HTR-8/SVneo (cell line): ENCODE data around the gene MSL1.

Experiments
- DNase-seq: peaks from one replicate; pipeline ENCODE4 v3.0.0; 2011; ENCODE audit warnings: low spot score, mixed read lengths; ENCODE audit not compliant: insufficient read length
- FAIRE-seq: peaks from 2 replicates; lab custom pipeline; 2011; peaks lifted over from hg19 to GRCh38; lab: Jason Lieb, UNC

The MSL1 gene

DNA sequence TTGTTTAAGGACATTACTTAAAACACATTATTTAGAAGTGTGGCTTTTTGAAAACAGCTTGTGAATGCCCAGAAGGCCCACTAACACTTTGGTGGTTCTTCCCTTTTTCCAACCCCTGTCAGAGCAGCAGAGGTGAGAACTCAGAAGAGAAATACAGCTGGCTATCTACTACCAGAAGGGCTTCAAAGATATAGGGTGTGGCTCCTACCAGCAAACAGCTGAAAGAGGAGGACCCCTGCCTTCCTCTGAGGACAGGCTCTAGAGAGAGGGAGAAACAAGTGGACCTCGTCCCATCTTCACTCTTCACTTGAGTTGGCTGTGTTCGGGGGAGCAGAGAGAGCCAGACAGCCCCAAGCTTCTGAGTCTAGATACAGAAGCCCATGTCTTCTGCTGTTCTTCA lies 48.6 kb downstream of the MSL1 start:
- DNase-seq, result no peak
- FAIRE-seq, result no peak

DNA sequence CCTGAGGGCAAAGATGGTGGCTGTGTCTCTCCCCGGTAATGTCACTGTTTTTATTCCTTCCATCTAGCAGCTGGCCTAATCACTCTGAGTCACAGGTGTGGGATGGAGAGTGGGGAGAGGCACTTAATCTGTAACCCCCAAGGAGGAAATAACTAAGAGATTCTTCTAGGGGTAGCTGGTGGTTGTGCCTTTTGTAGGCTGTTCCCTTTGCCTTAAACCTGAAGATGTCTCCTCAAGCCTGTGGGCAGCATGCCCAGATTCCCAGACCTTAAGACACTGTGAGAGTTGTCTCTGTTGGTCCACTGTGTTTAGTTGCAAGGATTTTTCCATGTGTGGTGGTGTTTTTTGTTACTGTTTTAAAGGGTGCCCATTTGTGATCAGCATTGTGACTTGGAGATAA lies 50.0 kb downstream of the MSL1 start:
- FAIRE-seq (no peak), DNase-seq (no peak)

DNA sequence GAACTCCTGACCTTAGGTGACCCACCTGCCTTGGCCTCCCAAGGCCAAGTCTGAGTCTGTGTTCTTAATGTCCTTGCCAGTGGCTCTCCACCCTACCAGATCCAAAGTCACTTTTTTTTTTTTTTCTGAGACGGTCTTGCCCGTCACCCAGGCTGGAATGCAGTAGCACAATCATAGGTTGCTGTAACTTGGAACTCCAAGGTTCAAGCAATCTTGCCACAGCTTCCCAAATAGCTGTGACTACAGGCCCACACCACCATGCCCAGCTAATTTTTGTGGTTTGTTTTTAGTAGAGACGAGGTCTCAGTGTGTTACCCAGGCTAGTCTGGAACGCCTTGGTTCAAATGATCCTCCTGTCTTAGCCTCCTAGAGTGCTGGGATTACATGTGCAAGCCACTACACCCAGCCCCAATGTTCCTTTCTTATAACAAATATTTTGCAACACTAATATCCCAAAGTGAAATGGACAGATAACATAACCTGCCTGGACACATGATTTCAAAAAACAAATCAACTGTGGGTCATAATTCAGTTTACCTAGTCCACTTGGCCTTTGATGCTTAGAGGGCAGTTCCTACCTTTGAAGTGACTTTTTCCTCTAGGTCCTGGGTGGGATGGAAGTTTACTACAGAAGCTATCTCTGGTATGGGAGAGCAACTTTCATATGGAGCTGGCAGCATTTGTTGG lies 51.5 kb downstream of the MSL1 start:
- DNase-seq (no peak), FAIRE-seq (no peak)

DNA sequence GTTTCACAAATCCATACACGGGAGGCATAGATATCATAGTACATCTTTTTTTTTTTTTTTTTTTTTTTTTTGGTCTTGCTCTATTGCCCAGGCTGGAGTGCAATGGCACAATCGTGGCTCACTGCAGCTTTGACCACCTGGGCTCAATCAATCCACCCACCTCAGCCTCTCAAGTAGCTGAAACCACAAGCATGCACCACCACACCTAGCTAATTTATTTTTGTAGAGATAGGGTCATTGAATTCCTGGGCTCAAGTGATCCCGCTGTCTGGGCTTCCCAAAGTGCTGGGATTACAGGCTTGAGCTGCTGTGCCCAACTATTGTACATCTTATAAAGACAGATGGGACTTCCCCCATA lies 52.0 kb downstream of the MSL1 start:
- FAIRE-seq, result no peak

DNA sequence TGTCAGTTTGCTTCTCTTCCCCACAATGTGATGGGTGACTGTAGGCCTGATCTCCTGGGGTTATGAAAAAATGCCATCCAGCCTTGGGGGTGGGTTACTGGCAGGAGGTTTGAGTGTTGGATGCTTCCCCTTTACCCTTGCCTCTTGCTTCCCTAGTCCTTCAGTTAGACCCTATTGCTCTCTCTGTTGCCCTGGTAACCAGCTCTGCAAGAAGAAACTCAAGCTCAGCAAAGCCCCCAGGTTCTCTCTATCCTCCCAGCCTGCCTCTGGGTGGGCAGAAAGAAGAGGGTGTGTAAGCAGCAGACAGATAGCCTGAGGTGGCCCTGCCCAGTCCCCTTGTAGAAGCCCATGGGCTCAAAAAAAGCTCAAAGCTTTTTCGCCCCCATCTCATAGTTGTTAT lies 52.7 kb downstream of the MSL1 start:
- no peak for DNase-seq
- no peak for FAIRE-seq

More for the DNA sequence above, 52.0 kb downstream of the MSL1 start:
- DNase-seq, result no peak

DNA sequence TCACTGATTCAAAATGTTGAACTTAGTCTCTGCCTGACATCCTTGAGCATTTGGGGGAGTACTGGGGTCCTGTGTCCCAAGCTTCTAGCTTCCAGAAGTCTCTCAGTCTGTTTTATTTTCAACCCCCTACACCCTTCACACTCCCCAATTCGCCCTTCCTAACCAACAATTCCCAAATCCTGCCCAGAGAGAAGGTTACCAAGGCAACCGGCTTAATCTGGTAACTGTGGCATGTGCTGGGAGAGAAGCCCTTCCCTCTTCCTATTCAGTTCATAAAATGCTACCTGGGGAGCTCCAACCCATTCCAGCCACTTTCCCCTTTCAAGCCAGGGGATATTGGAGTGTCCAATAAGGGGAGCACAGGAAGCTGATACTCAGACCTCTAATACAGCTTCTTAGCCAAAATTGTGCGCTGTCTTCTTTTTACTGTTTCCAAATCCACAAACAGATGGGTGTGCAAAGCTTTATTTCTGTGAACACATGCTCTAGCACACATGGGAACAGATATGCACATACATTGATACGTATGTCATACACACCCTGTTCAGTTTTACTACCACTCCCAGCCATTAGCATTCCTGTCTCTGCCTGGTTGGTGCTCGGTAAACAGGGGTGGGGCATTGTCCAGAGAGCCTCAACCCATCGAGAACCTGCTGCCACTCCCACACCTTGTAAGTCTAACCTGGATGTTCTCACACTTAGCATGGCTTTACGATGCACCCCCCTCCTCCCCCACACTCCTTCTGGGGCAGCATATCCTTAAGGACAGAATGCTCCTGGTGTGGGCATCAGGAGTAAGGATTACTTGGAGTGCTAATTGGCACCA lies 54.4 kb downstream of the MSL1 start:
- peak; percentile 89 for FAIRE-seq

DNA sequence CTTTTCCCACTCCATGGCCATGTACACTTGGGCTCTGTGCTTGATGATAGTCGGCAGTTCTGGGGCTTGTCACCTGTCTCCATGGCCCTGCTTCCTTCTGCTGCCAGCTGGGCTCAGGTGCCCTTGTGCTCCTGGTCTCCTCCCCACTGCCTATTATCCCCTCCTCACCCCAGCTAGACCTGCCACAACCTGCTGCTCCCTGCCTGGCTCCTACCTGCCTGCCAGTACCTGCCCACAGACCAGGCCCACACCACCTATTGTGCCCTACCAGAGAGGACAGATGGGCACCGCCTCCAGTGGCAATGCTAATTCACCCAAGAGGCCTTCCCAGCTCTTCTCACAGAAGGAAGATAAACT lies 55.0 kb downstream of the MSL1 start:
- no peak for DNase-seq
- peak; percentile 58 for FAIRE-seq

More for the DNA sequence above, 54.4 kb downstream of the MSL1 start:
- DNase-seq, result no peak

DNA sequence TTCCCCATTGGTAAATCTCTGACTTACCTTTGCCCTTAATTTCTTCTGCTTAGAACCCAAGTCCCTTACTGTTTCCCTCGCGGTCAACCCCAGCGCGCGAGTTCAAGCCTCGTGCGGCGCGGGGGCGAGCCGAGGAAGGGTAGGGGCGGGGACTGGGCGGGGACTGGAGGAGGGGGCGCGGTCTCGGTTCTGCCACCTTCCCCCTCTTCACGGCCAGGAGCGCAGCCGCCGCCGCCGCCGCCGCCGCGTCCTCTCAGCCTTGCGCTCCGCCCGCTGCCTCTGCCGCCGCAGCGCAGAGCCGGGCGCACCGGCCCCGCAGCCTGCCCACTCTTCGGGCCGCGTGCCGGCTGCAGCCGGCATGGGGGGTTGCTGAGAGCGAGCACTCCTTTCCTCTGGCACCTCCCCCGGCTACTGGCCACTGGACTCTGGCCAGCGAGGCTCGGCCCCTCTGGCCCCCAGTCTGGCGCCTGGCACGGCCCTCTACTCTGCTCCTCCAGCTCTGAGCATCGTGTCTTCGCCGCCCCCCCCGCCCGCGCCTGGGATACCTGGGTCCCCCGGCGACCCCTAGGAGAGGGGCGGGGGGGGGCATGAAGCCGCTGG lies 55.6 kb downstream of the MSL1 start, which contains the start of gene RAPGEFL1:
Gene RAPGEFL1 (plus strand): TSS at position 196 of the 600 bp plus-strand sequence. CDS start 392 bp downstream, at position 588.
- DNase-seq, result no peak
- FAIRE-seq, result peak; percentile 54

DNA sequence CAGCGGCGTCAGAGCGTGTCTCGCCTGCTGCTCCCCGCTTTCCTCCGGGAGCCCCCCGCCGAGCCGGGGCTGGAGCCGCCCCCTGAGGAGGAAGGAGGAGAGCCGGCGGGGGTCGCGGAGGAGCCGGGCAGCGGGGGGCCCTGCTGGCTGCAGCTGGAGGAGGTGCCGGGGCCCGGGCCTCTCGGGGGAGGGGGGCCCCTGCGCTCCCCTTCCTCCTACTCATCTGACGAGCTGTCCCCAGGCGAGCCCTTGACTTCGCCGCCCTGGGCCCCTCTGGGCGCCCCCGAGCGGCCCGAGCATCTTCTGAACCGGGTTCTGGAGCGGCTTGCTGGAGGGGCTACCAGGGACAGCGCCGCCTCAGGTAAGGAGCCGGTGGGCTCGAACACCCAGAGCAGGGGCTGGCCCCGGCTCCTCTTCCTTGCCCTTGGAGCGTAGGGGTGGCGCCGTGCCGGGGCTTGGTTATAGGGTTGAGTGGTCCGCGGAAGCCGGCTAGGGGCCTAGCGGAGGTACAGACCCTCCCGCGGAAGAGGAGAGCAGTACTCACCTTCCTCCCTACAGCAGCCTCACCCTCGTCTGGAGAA lies 56.3 kb downstream of the MSL1 start:
- no peak for FAIRE-seq
- no peak for DNase-seq

DNA sequence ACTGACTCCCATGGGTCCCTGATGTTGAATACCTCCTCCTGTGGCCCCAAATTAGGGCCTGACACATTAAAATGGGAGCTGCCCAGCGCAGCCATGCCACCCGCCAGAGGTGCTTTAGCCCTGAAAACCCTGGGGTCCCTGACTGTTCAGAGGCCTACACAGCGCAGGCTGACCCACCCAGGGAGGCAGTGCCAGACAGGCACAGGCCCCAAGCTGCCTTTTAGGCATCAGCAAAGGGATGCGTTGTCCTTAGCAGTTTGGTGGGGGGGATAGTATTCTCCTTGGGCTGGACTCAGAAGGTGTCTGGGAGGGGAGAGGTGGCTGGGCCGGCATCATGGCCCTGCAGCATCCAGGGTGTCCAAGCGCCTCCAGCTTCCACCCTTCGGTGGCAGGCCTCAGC lies 56.9 kb downstream of the MSL1 start:
- DNase-seq (no peak), FAIRE-seq (no peak)

DNA sequence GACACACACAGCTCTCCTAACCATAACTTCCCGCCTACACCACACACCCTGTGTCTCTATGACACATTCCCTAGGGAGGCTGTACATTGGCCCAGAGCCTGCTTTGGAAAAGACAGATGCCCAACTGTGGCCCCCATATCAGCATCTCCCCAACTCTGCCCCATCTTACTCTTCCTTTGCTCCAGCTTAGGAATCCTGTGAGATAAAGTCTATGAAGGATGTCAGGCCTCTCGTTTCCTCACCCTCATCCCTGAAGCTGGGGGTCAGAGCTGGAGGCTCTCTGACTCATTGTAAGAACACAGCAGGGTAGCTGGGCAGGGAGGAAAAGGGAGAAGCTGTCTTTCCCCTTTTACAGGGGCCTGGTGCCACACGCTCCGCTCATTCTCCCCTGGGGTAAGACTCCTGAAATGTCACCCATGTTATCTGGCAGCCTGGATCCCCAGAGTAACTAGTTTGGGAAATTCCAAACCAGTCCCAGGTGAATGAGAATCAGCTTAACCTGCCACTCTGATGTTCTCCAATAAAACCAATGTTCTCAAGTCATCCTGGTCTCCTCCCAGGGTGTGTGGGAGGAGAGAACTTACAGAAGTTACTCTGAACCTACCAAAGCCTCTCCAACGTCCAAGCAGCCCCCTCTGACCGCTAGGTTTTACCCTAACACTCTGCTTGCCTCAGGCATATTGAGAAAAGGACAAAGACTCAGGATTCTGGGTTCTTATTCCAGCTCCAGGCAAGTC lies 58.3 kb downstream of the MSL1 start:
- DNase-seq (peak; percentile 54), FAIRE-seq (peak; percentile 20)

DNA sequence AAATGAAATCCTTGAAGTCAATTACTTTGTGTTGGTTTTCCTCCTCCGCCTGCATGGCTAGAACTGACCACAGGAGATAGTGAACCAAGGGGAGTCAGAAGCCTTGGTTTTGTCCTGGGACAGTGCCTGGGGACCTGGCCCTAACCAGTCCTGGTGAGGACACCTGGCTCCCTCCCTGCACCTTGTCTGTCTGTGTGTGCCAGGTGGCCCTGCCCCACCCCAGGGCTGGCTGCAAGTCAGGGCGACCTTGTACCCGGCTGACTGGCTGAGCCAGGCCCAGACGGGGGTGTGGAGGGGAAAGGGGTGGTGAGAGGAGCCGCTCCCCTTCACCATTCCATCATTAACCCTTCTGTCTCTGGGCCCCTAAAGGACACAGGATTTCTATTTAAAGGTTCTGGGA lies 58.9 kb downstream of the MSL1 start:
- no peak for DNase-seq
- peak; percentile 42 for FAIRE-seq

DNA sequence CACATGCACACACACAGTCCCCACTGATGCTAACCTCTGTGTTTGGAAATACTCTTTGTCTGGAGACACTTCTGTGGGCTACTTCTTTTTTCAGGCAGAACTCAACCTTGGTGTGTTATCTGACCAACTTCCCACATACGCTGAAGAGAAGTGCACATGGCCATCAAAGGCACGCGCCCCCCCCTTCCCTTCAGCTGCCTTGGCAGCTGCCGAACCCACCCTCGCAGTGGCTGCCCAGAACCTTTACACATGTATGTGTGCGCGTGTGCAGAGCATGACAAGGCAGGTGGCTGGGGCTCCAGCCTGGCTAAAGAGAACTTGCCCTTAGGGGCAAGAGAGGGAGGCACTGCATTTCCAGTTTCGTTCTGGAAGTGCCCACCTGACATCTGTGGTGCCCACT lies 59.4 kb downstream of the MSL1 start:
- DNase-seq (no peak), FAIRE-seq (no peak)

DNA sequence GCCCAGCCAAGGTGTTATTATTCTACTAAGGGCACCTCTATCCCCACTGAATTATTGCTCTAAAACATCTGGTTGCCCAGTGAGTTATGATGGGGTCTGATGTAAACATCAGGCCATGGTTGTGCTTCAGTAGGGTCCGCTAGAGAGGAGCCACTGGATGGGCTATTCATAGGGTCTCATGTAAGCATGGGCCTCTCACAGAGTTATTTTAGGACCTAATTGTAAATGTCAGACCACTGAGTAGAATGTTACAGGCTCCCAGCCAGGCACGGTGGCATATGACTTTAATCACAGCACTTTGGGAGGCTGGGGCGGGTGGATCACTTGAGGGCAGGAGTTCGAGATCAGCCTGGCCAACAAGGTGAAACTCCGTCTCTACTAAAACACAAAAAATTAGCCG lies 60.8 kb downstream of the MSL1 start:
- FAIRE-seq, result peak; percentile 20
- DNase-seq, result no peak
